ENCODE measurements around the gene NR4A1. TPM values are rescaled to one million over a fixed set of nuclear protein-coding genes. Genes with fewer than 3 reads are reported as not detected.

Gene NR4A1
- total RNA-seq, 1 experiment from 2014 or later, result 25.8 TPM

GRCh38 chr12:52037248-52037861 lies 13.9 kb upstream of the NR4A1 start:
- Mint-ChIP-seq H3K9me3 (no peaks in the 10 kb centered on the region), H3K4me3 (peak overlapping the region; percentile 84 to 94), H3K36me3 (ENCODE audit: insufficient read depth in 1 of 3, low read depth in 3 of 3) (peaks cover 4 to 6% (median 5%) of the 10 kb centered on the region in 3 experiments; a peak in 4 of 7 replicates), H3K27me3 (ENCODE audit: low read depth) (peaks cover 34% of the 10 kb centered on the region), H3K27ac (peak overlapping the region in 2 of 3 experiments; percentile 85 to 96; a peak in 3 of 7 replicates), H3K4me1 (peaks cover 23 to 39% of the 10 kb centered on the region in 2 experiments)
- Histone ChIP-seq H3K27me3 (ENCODE audit: insufficient read depth, low read length) (peaks cover 2% of the 10 kb centered on the region; the same call in 1 of the 2 replicates), H3K56ac (ENCODE audit: insufficient read length, low read depth, low read length) (no peak overlapping the region), H3K4me1 (ENCODE audit: insufficient read depth, low read length) (peaks cover 2% of the 10 kb centered on the region; the same call in 1 of the 2 replicates), H2BK120ac (ENCODE audit: low read depth, low read length, poor library complexity, severe bottlenecking) (no peak overlapping the region), H2AK5ac (ENCODE audit: insufficient read length, low read length) (no peak overlapping the region), H3K4ac (ENCODE audit: low read depth, low read length) (no peak overlapping the region; the same call in 1 of the 2 replicates), H4K5ac (ENCODE audit: insufficient read length, low read depth, low read length) (no peak overlapping the region), H2BK5ac (ENCODE audit: insufficient read length, low read length) (no peak overlapping the region), H4K8ac (replicated peaks; ENCODE audit: insufficient read length, low read depth, low read length) (no peak overlapping the region), H3T11ph (ENCODE audit: low read length) (peak overlapping the region; percentile 12), H3K79me2 (ENCODE audit: insufficient read depth, low read length) (peaks cover 2% of the 10 kb centered on the region; the same call in 1 of the 2 replicates), H3K23ac (ENCODE audit: insufficient read length, low read depth, low read length) (no peak overlapping the region), H3K79me1 (ENCODE audit: insufficient read depth, low read depth, low read length, poor library complexity, severe bottlenecking) (no peaks in the 10 kb centered on the region), H2BK15ac (ENCODE audit: low read depth, low read length) (no peak overlapping the region), H2BK12ac (ENCODE audit: insufficient read length, low read depth, low read length) (no peak overlapping the region), H2BK20ac (ENCODE audit: low read depth, low read length, poor library complexity, severe bottlenecking) (no peak overlapping the region), H3K27ac (ENCODE audit: insufficient read length, low read depth, low read length) (no peak overlapping the region), H3K18ac (ENCODE audit: insufficient read length, low read depth, low read length) (peak overlapping the region; percentile 52), H4K20me1 (ENCODE audit: control insufficient read depth, insufficient read depth, insufficient read length) (peaks cover 2% of the 10 kb centered on the region), H3K4me2 (ENCODE audit: insufficient read depth, insufficient read length, low read length) (peak overlapping the region; percentile 56), H4K91ac (ENCODE audit: insufficient read length, low read depth, low read length) (no peak overlapping the region), H3K9ac (ENCODE audit: extremely low read depth, insufficient read length, low read length) (peak overlapping the region; percentile 53), H2AFZ (ENCODE audit: low read length) (no peak overlapping the region), H3K23me2 (ENCODE audit: insufficient read length, low read depth, low read length, poor library complexity, severe bottlenecking) (peaks cover 10% of the 10 kb centered on the region), H3K9me3 (ENCODE audit: control insufficient read depth, low read depth, low read length) (no peaks in the 10 kb centered on the region), H3K14ac (ENCODE audit: insufficient read depth, low read length) (peak overlapping the region; percentile 55)
- DNase-seq, result peak; percentile 61
- peak; percentile 18; the same call in 2 of the 3 replicates for TF ChIP-seq CTCF (conservative IDR thresholded peaks at IDR 0.05)
- no CpG with 5 or more reads among the region's 59 CpGs for WGBS (ENCODE audit: extremely low coverage, insufficient read length, low lambda C conversion rate)

Data from H9 (cell line).